ENCODE measurements around the gene ACADL. TPM values are rescaled to one million over a fixed set of nuclear protein-coding genes. Genes with fewer than 3 reads are reported as not detected.

Gene ACADL
- total and polyA plus RNA-seq, 2 of the 13 experiments (the other 11 are each of a cell fraction or from before 2014, with no cell fraction given): not detected

- 0 out of 2 replicates have a peak, but pooled peaks have one; percentile 53 for TF ChIP-seq RNF219 (CRISPR knock-in tag; IDR thresholded peaks at IDR 0.05)
- TF ChIP-seq ZNF232 (CRISPR knock-in tag; IDR thresholded peaks at IDR 0.05; ENCODE audit: borderline replicate concordance): peak; percentile 77; the same call in 1 of the 2 replicates
- TF ChIP-seq SRF (IDR thresholded peaks at IDR 0.05; ENCODE audit: low read depth, low read length): no peak
- TF ChIP-seq ZNF710 (CRISPR knock-in tag; IDR thresholded peaks at IDR 0.05; ENCODE audit: borderline replicate concordance): no peak
- no peak; the same call in 1 of the 2 replicates for TF ChIP-seq ZNF414 (CRISPR knock-in tag; IDR thresholded peaks at IDR 0.05)
- TF ChIP-seq DPF2 (CRISPR knock-in tag; IDR thresholded peaks at IDR 0.05; ENCODE audit: borderline replicate concordance, low read depth): no peak
- TF ChIP-seq MZF1 (CRISPR knock-in tag; IDR thresholded peaks at IDR 0.05; ENCODE audit: borderline replicate concordance): no peak
- peak; percentile 40; the same call in 1 of the 2 replicates for TF ChIP-seq POLR2AphosphoS5 (IDR thresholded peaks at IDR 0.05; ENCODE audit: low read depth, low read length)
- TF ChIP-seq ARNTL (CRISPR knock-in tag; IDR thresholded peaks at IDR 0.05): no peak
- no peak for TF ChIP-seq HNRNPL (IDR thresholded peaks at IDR 0.05; ENCODE audit: low read depth, low read length)
- no peak for TF ChIP-seq HNF4A (CRISPR knock-in tag; IDR thresholded peaks at IDR 0.05)
- 0 out of 2 replicates have a peak, but pooled peaks have one; percentile 20 for TF ChIP-seq ZSCAN22 (CRISPR knock-in tag; IDR thresholded peaks at IDR 0.05)
- no peak; a peak in 1 of 4 replicates for TF ChIP-seq REST (IDR thresholded peaks at IDR 0.05; ENCODE audit: borderline replicate concordance in 1 of 2, low read depth in 1 of 2, low read length in 2 of 2)
- no peak for TF ChIP-seq PRPF4 (IDR thresholded peaks at IDR 0.05; ENCODE audit: low read depth, low read length, poor library complexity, severe bottlenecking)
- TF ChIP-seq PTBP1 (IDR thresholded peaks at IDR 0.05; ENCODE audit: low read depth, low read length, poor library complexity, severe bottlenecking): no peak
- no peak for TF ChIP-seq ZNF660 (CRISPR knock-in tag; IDR thresholded peaks at IDR 0.05; ENCODE audit: borderline replicate concordance, low read depth)
- no peak for TF ChIP-seq PHF20 (CRISPR knock-in tag; IDR thresholded peaks at IDR 0.05)
- TF ChIP-seq ZNF75D (CRISPR knock-in tag; IDR thresholded peaks at IDR 0.05; ENCODE audit: borderline replicate concordance): no peak
- peak; percentile 44; the same call in 1 of the 2 replicates for TF ChIP-seq MTF1 (CRISPR knock-in tag; IDR thresholded peaks at IDR 0.05)
Observed at GRCh38 chr2:210171309-210172218, 53.7 kb downstream of the ACADL start, which contains the start of gene KANSL1L (continued).

All from HepG2 (cell line).